Upper lobe of right lung (tissue), 1 donor: Measurements from ENCODE around the gene THAP9. TPM values are rescaled to one million over a fixed set of nuclear protein-coding genes. Genes with fewer than 3 reads are reported as not detected.

ENCODE experiments used
- ATAC-seq: fragments of 200-7000 bp; cut with Tn5 transposase; one replicate; pipeline ENCODE4 v1.9.1; 2020; ENCODE audit warnings: mild to moderate bottlenecking, moderate library complexity
- DNase-seq: peaks from one replicate; pipeline ENCODE4 v3.0.0-alpha.2; 2020
- H3K27ac ChIP-seq: fragments of 200-600 bp; one replicate; pipeline ENCODE4 v1.8.0; 2022
- H3K27me3 ChIP-seq: fragments of 200-600 bp; one replicate; pipeline ENCODE4 v1.8.0; 2022; ENCODE audit warnings: mild to moderate bottlenecking
- H3K36me3 ChIP-seq: fragments of 200-600 bp; one replicate; pipeline ENCODE4 v1.8.0; 2022
- H3K4me1 ChIP-seq: fragments of 200-600 bp; one replicate; pipeline ENCODE4 v1.8.0; 2022
- H3K4me3 ChIP-seq: fragments of 200-600 bp; one replicate; pipeline ENCODE4 v1.8.0; 2022; ENCODE audit warnings: mild to moderate bottlenecking
- H3K9me3 ChIP-seq: fragments of 200-600 bp; one replicate; pipeline ENCODE4 v1.8.0; 2022
- CTCF ChIP-seq: fragments of 200-600 bp; IDR thresholded peaks from one replicate; pipeline ENCODE4 v1.8.0; 2022; ENCODE audit warnings: antibody characterized with exemption
- intact Hi-C: fragments of 100-400 bp; cut with DNase I; formaldehyde crosslinking; loops from one replicate; pipeline ENCODE4 v1.11.0; 2022
- total RNA-seq: library from RNA; stranded (reverse); fragmentation: NEBNext Ultra II Directional; extraction: Animal tissue kit (Norgen Biotek cat#: 25700); gene quantifications from one replicate; pipeline ENCODE4 v1.2.1, GENCODE V29; 2021
- donor health status: DM: no; HTN: yes; CAD: no; lungs with severe emphysema.

THAP9 gene
- total RNA-seq, 1 donor from 2014 or later: 3.8 TPM

GRCh38 chr4:82885410-82885809 lies 15.1 kb upstream of the THAP9 start:
- Histone ChIP-seq H3K9me3 (no peaks in the 10 kb centered on the region), H3K4me1 (peaks cover 42% of the 10 kb centered on the region), H3K36me3 (peaks cover 3% of the 10 kb centered on the region), H3K27ac (no peak overlapping the region), H3K27me3 (no peaks in the 10 kb centered on the region), H3K4me3 (no peak overlapping the region)
- intact Hi-C loops: no loop called here
- ATAC-seq: no peak
- TF ChIP-seq CTCF: no peak
- DNase-seq: no peak

GRCh38 chr4:82886147-82886942 lies 14.2 kb upstream of the THAP9 start:
- Histone ChIP-seq H3K36me3 (peaks cover 3% of the 10 kb centered on the region), H3K9me3 (no peaks in the 10 kb centered on the region), H3K4me1 (peaks cover 42% of the 10 kb centered on the region), H3K27ac (no peak overlapping the region), H3K4me3 (no peak overlapping the region), H3K27me3 (no peaks in the 10 kb centered on the region)
- no peak for DNase-seq
- TF ChIP-seq CTCF: no peak
- intact Hi-C loops: no loop called here
- no peak for ATAC-seq

- Histone ChIP-seq H3K27me3 (no peaks in the 10 kb centered on the region), H3K36me3 (peaks cover 17% of the 10 kb centered on the region), H3K4me3 (peak overlapping the region; percentile 81), H3K9me3 (no peaks in the 10 kb centered on the region), H3K4me1 (peaks cover 44% of the 10 kb centered on the region), H3K27ac (peak overlapping the region; percentile 99)
- TF ChIP-seq CTCF: no peak
- intact Hi-C loops: no loop called here
- no peak for DNase-seq
- no peak for ATAC-seq
These were observed 11.2 kb upstream of the THAP9 start for GRCh38 chr4:82889287-82889686.

GRCh38 chr4:82890528-82890900 lies 10.0 kb upstream of the THAP9 start:
- no peak for DNase-seq
- peaks cover 29% of the 10 kb centered on the region for H3K36me3 ChIP-seq
- peak overlapping the region; percentile 99 for H3K27ac ChIP-seq
- H3K4me3 ChIP-seq: peak overlapping the region; percentile 81
- TF ChIP-seq CTCF: no peak
- peaks cover 38% of the 10 kb centered on the region for H3K4me1 ChIP-seq
- H3K27me3 ChIP-seq: no peaks in the 10 kb centered on the region
- no peak for ATAC-seq
- intact Hi-C loops: no loop called here
- H3K9me3 ChIP-seq: no peaks in the 10 kb centered on the region

GRCh38 chr4:82890901-82891706 lies 9.4 kb upstream of the THAP9 start, which contains the start of gene SEC31A:
Gene SEC31A (minus strand): TSS chr4:82891153. CDS start chr4:82881936, 9,217 bp downstream.
- intact Hi-C loops: no loop called here
- ATAC-seq: peak; percentile 100

More at GRCh38 chr4:82890901-82891706, 9.4 kb upstream of the THAP9 start, which contains the start of gene SEC31A:
- no peaks in the 10 kb centered on the region for H3K9me3 ChIP-seq
- DNase-seq: peak; percentile 99
- H3K36me3 ChIP-seq: peaks cover 35% of the 10 kb centered on the region
- peak within 1 kb of the TSS; percentile 99 for H3K27ac ChIP-seq
- H3K4me3 ChIP-seq: peak within 1 kb of the TSS; percentile 81
- no peak for TF ChIP-seq CTCF
- H3K27me3 ChIP-seq: no peaks in the 10 kb centered on the region
- peaks cover 32% of the 10 kb centered on the region for H3K4me1 ChIP-seq
